ENCODE results near the gene RBM12. TPM values are rescaled to one million over a fixed set of nuclear protein-coding genes. Genes with fewer than 3 reads are reported as not detected.
A peak's percentile ranks its signal among the peaks of the same experiment; 100 is the strongest.

The RBM12 gene
- total RNA-seq, 6 experiments from 2014 or later = 13.3 to 32.8 (median 21.0) TPM

DNA sequence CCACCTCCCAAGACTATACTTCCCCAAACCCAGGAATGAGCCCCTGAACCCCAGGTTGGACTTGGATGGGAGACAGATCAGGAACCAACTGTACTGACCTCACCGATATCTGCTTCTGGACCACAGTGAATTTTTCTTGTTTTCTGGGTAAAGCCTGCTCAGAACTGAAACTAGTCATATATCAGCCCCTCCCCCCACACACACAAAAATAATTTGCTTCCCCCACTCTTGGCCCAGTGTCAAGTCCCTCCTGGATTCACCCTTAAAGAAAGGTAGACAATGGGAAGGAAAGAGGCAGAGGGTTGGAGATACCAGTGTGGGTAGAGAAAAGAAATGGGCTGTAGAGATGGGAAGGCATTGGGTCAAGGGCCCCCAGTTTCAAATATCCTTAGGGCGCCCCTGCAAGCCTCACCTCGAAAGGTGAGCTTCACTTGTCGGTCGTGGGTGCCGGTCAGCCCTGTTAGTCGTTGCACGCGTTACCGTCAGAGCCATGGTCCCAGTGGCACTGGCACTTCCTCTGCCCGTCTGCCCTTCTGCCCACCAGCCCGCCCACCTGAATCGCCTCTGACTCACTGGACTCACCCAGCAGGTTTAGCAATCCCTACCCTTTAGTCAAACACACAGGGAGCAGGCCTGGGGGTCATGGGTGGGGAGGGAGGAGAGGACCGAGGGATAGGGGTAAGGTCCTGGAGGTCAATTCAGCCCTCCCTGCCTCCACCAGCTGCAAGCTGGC lies 57.5 kb downstream of the RBM12 start:
- no peak for TF ChIP-seq POLR2A (IDR thresholded peaks at IDR 0.05)
- no peak for TF ChIP-seq CTCF (IDR thresholded peaks at IDR 0.05)
- WGBS (ENCODE audit: insufficient coverage, low coverage, low lambda C conversion rate, missing lambda C conversion rate) = 74% methylated on average over 12 of the region's 14 CpGs
- ATAC-seq (no peak), DNase-seq (no peak)
- Histone ChIP-seq H3K27ac (no peak overlapping the region), H3K27me3 (no peaks in the 10 kb centered on the region), H3K4me3 (no peak overlapping the region), H3K36me3 (no peaks in the 10 kb centered on the region), H3K4me1 (no peaks in the 10 kb centered on the region), H3K9me3 (no peaks in the 10 kb centered on the region)
- intact Hi-C loops (cut with DNase I) = no loop called here

DNA sequence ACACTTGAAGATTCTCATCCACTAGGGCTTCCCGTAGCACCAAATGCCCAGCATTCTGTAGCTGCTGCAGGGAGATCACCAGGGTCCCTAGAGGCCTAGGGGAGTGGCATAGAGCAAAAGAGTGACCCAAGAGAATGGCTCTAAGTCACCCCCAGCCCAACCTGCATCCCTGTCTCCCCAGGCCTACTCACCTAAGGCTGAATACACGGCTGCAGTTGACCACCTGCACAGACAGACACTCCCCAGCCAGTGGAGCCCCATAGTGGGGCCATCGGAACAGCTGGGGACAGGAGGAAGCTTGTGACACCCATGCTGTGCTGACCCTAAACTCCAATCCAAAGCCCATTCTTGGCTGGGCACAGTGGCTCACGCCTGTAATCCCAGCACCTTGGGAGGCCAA lies 58.6 kb downstream of the RBM12 start:
- ATAC-seq = no peak
- Histone ChIP-seq H3K4me1 (peaks cover 0 to 10% (median 2%) of the 10 kb centered on the region in 4 donors), H3K27ac (no peak overlapping the region), H3K4me3 (no peak overlapping the region), H3K9me3 (no peaks in the 10 kb centered on the region), H3K36me3 (no peaks in the 10 kb centered on the region), H3K27me3 (no peaks in the 10 kb centered on the region)
- intact Hi-C loops (cut with DNase I) = no loop called here
- no CpG with 5 or more reads among the region's 4 CpGs for WGBS (ENCODE audit: insufficient coverage, low coverage, low lambda C conversion rate, missing lambda C conversion rate)
- TF ChIP-seq POLR2A (IDR thresholded peaks at IDR 0.05) = no peak
- DNase-seq = no peak

GRCh38 chr20:35604449-35604747 lies 60.3 kb downstream of the RBM12 start:
- peak in 1 of 3 donors; percentile 43 for DNase-seq
- Histone ChIP-seq H3K4me3 (no peak overlapping the region), H3K9me3 (no peaks in the 10 kb centered on the region), H3K36me3 (no peaks in the 10 kb centered on the region), H3K27ac (no peak overlapping the region), H3K27me3 (no peaks in the 10 kb centered on the region), H3K4me1 (peaks cover 0 to 14% (median 3%) of the 10 kb centered on the region in 4 donors)
- WGBS (ENCODE audit: insufficient coverage, low coverage, low lambda C conversion rate, missing lambda C conversion rate) = 57% methylated on average over 3 of the region's 4 CpGs
- intact Hi-C loops (cut with DNase I) = no loop called here
- TF ChIP-seq POLR2A (IDR thresholded peaks at IDR 0.05) (no peak), CTCF (IDR thresholded peaks at IDR 0.05) (peak in 2 of 4 donors; percentile 15 to 18)
- no peak for ATAC-seq

DNA sequence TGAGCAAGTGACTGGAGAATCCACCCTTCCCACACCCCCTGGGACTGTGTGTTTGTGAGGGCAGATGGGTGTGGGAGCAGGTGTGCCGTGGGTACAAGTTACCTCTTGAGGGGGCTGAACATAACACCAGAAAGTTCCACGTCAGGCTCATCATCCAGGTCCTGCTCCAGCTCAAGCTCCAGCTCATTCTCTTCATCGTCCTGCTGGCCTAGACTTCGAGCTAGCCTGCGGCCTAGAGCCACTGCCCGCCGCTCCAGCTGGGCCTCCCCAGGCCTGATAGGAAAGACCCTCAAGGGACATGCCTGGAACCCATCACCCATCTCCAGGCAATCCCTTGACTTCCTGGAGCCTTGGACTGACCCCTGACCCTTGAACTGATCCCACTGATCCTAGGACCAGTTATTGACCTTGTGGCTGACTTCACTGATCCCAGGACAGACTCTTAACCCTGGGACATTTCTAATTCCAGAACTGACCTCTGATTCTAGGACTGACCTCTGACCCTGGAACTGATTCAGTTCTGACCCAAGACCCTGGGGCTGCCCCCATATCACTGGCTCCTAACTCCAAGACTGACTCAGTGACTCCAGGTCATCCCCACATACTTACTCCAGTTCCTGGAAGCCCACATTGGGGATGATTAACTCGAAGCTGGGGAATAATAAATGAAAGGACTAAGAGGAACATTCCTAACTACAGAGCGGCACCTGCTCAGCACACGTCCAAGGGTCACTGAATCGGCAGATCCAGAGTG lies 60.8 kb downstream of the RBM12 start:
- H3K36me3 ChIP-seq = no peaks in the 10 kb centered on the region
- no peak for ATAC-seq
- DNase-seq = peak in 1 of 3 donors; percentile 34
- TF ChIP-seq CTCF (IDR thresholded peaks at IDR 0.05) (no peak), POLR2A (IDR thresholded peaks at IDR 0.05) (no peak)
- no peak overlapping the region for H3K4me3 ChIP-seq
- no peak overlapping the region for H3K27ac ChIP-seq
- H3K4me1 ChIP-seq = peaks cover 0 to 14% (median 3%) of the 10 kb centered on the region in 4 donors
- WGBS (ENCODE audit: insufficient coverage, low coverage, low lambda C conversion rate, missing lambda C conversion rate) = 91% methylated on average over 6 of the region's 11 CpGs
- intact Hi-C loops (cut with DNase I) = no loop called here
- no peaks in the 10 kb centered on the region for H3K9me3 ChIP-seq
- H3K27me3 ChIP-seq = no peaks in the 10 kb centered on the region

DNA sequence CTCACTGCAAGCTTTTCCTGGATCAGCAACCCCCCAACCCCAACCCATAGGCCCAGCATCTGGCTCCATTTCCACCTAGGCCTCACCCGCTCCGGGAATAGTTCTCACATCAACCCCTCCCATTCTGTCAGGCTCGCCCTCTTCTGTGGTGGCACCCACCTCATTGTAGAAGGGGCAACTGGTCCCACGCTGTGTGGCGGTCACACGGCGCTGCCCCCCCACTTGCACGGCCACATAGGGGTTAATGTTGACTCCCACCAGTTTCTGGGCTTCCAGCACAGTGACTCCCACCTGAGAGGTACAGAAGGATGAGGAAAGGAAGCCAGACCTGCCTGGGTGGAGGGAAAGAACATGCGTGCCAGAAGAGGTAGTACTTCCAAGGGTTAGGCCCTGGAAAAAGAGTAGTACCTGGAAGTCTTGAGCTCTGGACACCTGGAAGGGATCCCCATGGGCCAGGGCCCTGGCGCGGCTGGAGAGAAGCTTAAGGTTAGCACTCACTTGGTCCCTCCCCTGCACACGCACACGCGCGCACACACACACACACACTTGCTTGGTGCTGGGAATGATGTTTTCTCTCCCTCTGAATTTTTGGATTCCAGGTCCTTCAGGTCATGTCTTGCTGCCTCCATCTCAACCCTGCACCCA lies 61.7 kb downstream of the RBM12 start:
- no peaks in the 10 kb centered on the region for H3K9me3 ChIP-seq
- DNase-seq (no peak), ATAC-seq (no peak)
- no peaks in the 10 kb centered on the region for H3K36me3 ChIP-seq
- H3K4me1 ChIP-seq = peaks cover 0 to 14% (median 3%) of the 10 kb centered on the region in 4 donors
- H3K27me3 ChIP-seq = no peaks in the 10 kb centered on the region
- WGBS (ENCODE audit: insufficient coverage, low coverage, low lambda C conversion rate, missing lambda C conversion rate) = 91% methylated on average over 11 of the region's 15 CpGs
- H3K4me3 ChIP-seq = no peak overlapping the region
- intact Hi-C loops (cut with DNase I) = no loop called here
- TF ChIP-seq POLR2A (IDR thresholded peaks at IDR 0.05) (no peak), CTCF (IDR thresholded peaks at IDR 0.05) (no peak)
- H3K27ac ChIP-seq = no peak overlapping the region

Measured in right lobe of liver (tissue), 6 donors.